HG03139 (cell line): ENCODE measurements around the gene SRCIN1.
"Not testable (repeated sequence)": the region's sequence is repeated elsewhere in the genome, so short reads cannot be mapped to it uniquely, and the experiment has no call there.

Experiments used
- ATAC-seq: cut with Tn5 transposase; IDR thresholded peaks from one replicate; pipeline ENCODE4 v1.9.1; 2021; ENCODE audit not compliant: unreplicated experiment

SRCIN1 gene

GRCh38 chr17:38485681-38486298 lies 120.0 kb downstream of the SRCIN1 start:
- ATAC-seq: not testable (repeated sequence)

GRCh38 chr17:38485146-38485468 lies 120.6 kb downstream of the SRCIN1 start:
- ATAC-seq: no peak

GRCh38 chr17:38484242-38485145 lies 121.3 kb downstream of the SRCIN1 start:
- not testable (repeated sequence) for ATAC-seq

DNA sequence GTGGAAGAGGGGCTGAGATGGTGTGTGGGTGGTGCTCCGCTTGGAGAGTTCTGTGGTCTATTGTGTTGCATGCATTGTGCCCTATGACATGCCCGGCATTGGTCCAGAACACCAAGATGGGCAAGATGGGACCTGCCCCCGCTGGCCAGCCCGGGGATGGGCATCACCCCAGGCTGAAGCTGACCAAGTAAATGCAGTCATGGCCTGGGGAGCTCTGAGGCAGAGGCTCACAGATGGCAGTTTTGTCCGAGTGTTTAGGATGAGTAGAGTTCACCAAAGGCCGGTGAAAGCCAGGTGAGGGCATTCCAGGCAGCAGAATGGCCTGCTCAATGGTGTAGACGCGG lies 123.1 kb downstream of the SRCIN1 start:
- not testable (repeated sequence) for ATAC-seq

DNA sequence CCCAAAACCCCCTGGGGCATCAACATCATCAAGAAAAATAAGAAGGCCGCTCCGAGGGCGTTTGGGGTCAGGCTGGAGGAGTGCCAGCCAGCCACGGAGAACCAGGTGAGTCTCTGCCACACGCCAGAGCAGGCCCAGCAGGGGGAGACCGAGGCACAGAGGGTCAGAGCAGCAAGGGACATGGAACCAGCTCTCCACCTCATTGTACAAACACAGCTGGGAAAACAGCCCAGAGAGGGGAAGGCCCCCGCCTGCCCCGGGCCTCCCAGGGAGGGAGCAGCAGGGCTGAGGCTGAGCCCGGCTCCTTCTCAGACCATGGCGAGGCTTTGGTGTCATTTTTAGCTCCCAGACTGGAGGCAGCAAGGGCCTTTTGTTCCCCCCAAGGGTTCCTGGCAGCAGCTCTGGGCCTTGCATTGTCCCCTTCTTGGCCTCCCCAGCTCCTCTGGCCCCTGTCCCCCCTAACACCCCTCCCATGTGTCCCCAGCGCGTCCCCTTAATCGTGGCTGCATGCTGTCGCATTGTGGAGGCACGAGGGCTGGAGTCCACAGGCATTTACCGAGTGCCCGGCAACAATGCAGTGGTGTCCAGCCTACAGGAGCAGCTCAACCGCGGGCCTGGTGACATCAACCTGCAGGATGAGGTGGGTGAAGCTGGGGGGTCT lies 123.6 kb downstream of the SRCIN1 start:
- ATAC-seq: not testable (repeated sequence)
